ENCODE data around the gene C16orf46. TPM values are rescaled to one million over a fixed set of nuclear protein-coding genes. Genes with fewer than 3 reads are reported as not detected.

C16orf46 gene
- total RNA-seq, 1 donor = 0.54 TPM

- TF ChIP-seq CTCF (IDR thresholded peaks at IDR 0.05; ENCODE audit: insufficient read depth, low read length) = no peak
- peak overlapping the region; percentile 91 for H3K4me3 ChIP-seq (ENCODE audit: low read depth, low read length)
- peak; percentile 81 for DNase-seq (ENCODE audit: low read depth)
Observed at GRCh38 chr16:81076566-81077075, 417 bp downstream of the C16orf46 start.

- no peak for DNase-seq (ENCODE audit: low read depth)
Observed at GRCh38 chr16:81073560-81074330, 3.3 kb downstream of the C16orf46 start.

GRCh38 chr16:81071805-81072204 is 5.2 kb downstream of the C16orf46 start:
- TF ChIP-seq CTCF (IDR thresholded peaks at IDR 0.05; ENCODE audit: insufficient read depth, low read length) = no peak
- DNase-seq (ENCODE audit: low read depth) = no peak
- H3K4me3 ChIP-seq (ENCODE audit: low read depth, low read length) = no peak overlapping the region

More at GRCh38 chr16:81073560-81074330, 3.3 kb downstream of the C16orf46 start:
- TF ChIP-seq CTCF (IDR thresholded peaks at IDR 0.05; ENCODE audit: insufficient read depth, low read length) = no peak
- no peak overlapping the region for H3K4me3 ChIP-seq (ENCODE audit: low read depth, low read length)

- no peak for DNase-seq (ENCODE audit: low read depth)
- no peak for TF ChIP-seq CTCF (IDR thresholded peaks at IDR 0.05; ENCODE audit: insufficient read depth, low read length)
- H3K4me3 ChIP-seq (ENCODE audit: low read depth, low read length) = no peak overlapping the region
Observed at GRCh38 chr16:81070979-81071378, 6.1 kb downstream of the C16orf46 start.

- no peak for TF ChIP-seq CTCF (IDR thresholded peaks at IDR 0.05; ENCODE audit: insufficient read depth, low read length)
- H3K4me3 ChIP-seq (ENCODE audit: low read depth, low read length) = no peak overlapping the region
- no peak for DNase-seq (ENCODE audit: low read depth)
Observed at GRCh38 chr16:81069063-81069462, 8.0 kb downstream of the C16orf46 start.

GRCh38 chr16:81067166-81067565 is 9.9 kb downstream of the C16orf46 start:
- DNase-seq (ENCODE audit: low read depth) = no peak
- no peak overlapping the region for H3K4me3 ChIP-seq (ENCODE audit: low read depth, low read length)
- TF ChIP-seq CTCF (IDR thresholded peaks at IDR 0.05; ENCODE audit: insufficient read depth, low read length) = no peak

Measured in fibroblast of the aortic adventitia (primary cell).